NCI-H2107 (cell line): ENCODE data around the gene FUBP3.

ENCODE experiments used
- DNase-seq: peaks from one replicate; lab custom pipeline; 2025; lab: John Stamatoyannopoulos, UW

FUBP3 gene

GRCh38 chr9:130578865-130579737 is at the start of gene FUBP3:
TSS of gene FUBP3 (plus strand) at chr9:130579577. CDS start at chr9:130579681, 104 bp downstream.
- DNase-seq: peak; percentile 71

- DNase-seq: no peak
Observed at GRCh38 chr9:130530938-130531337, 48.4 kb upstream of the FUBP3 start.

GRCh38 chr9:130531670-130532069 is 47.7 kb upstream of the FUBP3 start:
- no peak for DNase-seq

- DNase-seq: no peak
Observed at GRCh38 chr9:130532426-130533080, 46.8 kb upstream of the FUBP3 start.

- DNase-seq: peak; percentile 87
Observed at GRCh38 chr9:130535818-130536521, 43.4 kb upstream of the FUBP3 start.

- DNase-seq: no peak
Observed at GRCh38 chr9:130536701-130537107, 42.7 kb upstream of the FUBP3 start.

- no peak for DNase-seq
Observed at GRCh38 chr9:130537346-130538050, 41.9 kb upstream of the FUBP3 start.

GRCh38 chr9:130539420-130540223 is 39.8 kb upstream of the FUBP3 start:
- no peak for DNase-seq

GRCh38 chr9:130541533-130541932 is 37.8 kb upstream of the FUBP3 start:
- DNase-seq: no peak

GRCh38 chr9:130542038-130542437 is 37.3 kb upstream of the FUBP3 start:
- no peak for DNase-seq

GRCh38 chr9:130542457-130543228 is 36.7 kb upstream of the FUBP3 start:
- no peak for DNase-seq

- DNase-seq: no peak
Observed at GRCh38 chr9:130543368-130543767, 36.0 kb upstream of the FUBP3 start.

GRCh38 chr9:130543859-130544258 is 35.5 kb upstream of the FUBP3 start:
- DNase-seq: no peak

GRCh38 chr9:130544364-130544763 is 35.0 kb upstream of the FUBP3 start:
- DNase-seq: no peak

GRCh38 chr9:130548103-130548502 is 31.3 kb upstream of the FUBP3 start:
- DNase-seq: no peak

GRCh38 chr9:130549093-130549735 is 30.2 kb upstream of the FUBP3 start:
- no peak for DNase-seq

- no peak for DNase-seq
Observed at GRCh38 chr9:130554606-130555005, 24.8 kb upstream of the FUBP3 start.

GRCh38 chr9:130555061-130555460 is 24.3 kb upstream of the FUBP3 start:
- DNase-seq: no peak

GRCh38 chr9:130555968-130556367 is 23.4 kb upstream of the FUBP3 start:
- DNase-seq: no peak
